Skeletal muscle satellite cell (primary cell): ENCODE data around the gene DENND11.

ENCODE experiments used
- H3K27me3 ChIP-seq: 2 replicates; pipeline ENCODE4 v1.7.0; 2013; ENCODE audit warnings: low read length; ENCODE audit not compliant: control insufficient read depth, insufficient read depth
- H3K36me3 ChIP-seq: 2 replicates; pipeline ENCODE4 v1.7.0; 2013; ENCODE audit warnings: mild to moderate bottlenecking, control low read depth, low read length; ENCODE audit not compliant: insufficient read depth
- H3K4me1 ChIP-seq: 2 replicates; pipeline ENCODE4 v1.7.0; 2013; ENCODE audit warnings: low read length; ENCODE audit not compliant: control insufficient read depth, insufficient read depth
- H3K4me2 ChIP-seq: 2 replicates; pipeline ENCODE4 v1.7.0; 2013; ENCODE audit warnings: mild to moderate bottlenecking, low read length
- H3K4me3 ChIP-seq: 2 replicates; pipeline ENCODE4 v1.7.0; 2013; ENCODE audit warnings: low read length
- H3K9ac ChIP-seq: 2 replicates; pipeline ENCODE4 v1.7.0; 2013; ENCODE audit warnings: mild to moderate bottlenecking, low read depth, low read length, moderate library complexity
- H3K9me3 ChIP-seq: replicated peaks from 2 replicates; pipeline ENCODE4 v1.7.0; 2013; ENCODE audit warnings: mild to moderate bottlenecking, control low read depth, low read length

The DENND11 gene

DNA sequence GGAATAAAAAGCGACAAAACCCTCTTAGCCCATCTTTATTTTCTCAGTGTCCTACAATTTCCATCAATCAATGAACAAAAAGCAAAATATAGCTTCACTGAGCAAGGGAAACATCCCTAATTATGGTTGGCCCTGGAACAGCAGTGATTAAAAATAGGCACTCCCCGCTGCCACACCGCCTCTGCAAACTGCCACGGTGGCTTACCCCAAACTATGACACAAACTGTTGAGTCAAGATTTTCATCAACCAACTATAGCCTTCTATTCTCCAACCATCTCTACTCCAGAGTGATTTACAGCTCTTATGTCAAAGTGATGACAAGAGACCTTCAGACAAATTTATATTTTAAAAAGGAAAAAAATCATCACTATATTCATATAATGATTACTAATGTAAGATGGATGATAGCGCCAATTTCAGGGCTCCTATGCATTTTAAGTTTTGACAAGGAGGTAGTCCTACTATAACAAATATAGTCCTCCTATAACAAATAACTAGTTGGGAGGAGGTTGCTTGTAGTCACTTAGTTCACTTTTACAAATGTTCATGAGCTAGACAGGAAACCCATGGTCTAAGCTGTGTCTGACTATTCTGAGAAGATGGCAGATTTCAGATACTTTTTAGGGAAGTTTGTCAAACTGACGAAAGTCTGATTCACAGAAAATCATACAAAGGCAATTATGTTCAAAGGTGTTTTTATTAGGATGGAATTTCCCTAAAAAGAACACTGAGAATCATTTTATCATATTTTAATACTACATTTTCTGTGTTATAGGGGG lies 26.3 kb downstream of the DENND11 start:
- no peak overlapping the region for H3K4me2 ChIP-seq
- no peaks in the 10 kb centered on the region for H3K9me3 ChIP-seq
- H3K27me3 ChIP-seq: no peaks in the 10 kb centered on the region
- H3K4me1 ChIP-seq: no peaks in the 10 kb centered on the region
- H3K4me3 ChIP-seq: no peak overlapping the region
- no peaks in the 10 kb centered on the region for H3K36me3 ChIP-seq
- no peak overlapping the region for H3K9ac ChIP-seq

DNA sequence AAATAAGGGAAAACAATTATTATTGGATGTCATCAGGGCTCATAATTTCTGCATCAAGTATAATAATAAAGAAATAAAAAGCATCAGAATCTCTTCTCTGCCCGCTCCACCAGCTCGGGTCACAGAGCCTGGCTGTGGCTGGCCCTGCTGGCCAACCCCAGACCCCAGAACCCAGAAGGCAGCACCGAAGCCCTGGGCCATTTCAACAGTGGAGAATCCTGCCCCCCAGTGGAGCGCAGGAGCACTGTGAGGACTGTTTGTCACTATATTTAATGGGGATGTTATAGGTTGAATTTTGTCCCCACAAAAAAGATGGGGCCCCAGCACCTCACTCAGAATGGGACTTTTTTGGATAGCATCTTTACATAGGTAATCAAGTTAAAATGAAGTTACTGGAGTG lies 27.3 kb downstream of the DENND11 start:
- no peaks in the 10 kb centered on the region for H3K4me1 ChIP-seq
- no peak overlapping the region for H3K4me2 ChIP-seq
- no peaks in the 10 kb centered on the region for H3K36me3 ChIP-seq
- no peak overlapping the region for H3K4me3 ChIP-seq
- H3K27me3 ChIP-seq: no peaks in the 10 kb centered on the region
- H3K9ac ChIP-seq: no peak overlapping the region
- no peaks in the 10 kb centered on the region for H3K9me3 ChIP-seq

DNA sequence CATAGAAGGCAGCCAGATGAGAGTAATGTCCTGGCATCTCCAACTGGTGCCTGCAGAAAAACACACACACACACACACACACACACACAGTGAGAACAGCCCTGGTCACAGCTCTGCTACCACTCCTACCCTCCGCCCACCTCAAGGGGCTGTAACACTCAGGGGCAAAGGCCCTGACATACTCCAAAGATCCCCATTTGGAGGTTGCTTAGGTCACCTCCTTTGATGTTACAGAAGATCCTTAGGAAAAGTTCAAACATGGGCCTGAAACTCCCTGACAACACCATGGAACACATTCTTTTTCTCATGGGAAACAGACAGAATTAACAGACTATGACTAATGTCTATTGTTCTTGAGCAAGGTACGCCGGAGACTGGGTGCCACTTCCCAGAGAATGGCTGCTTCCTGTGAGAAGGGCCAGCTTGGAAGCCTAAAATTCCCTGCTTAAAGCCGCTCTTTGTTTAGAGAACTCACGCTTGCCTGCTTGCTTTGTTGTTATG lies 27.7 kb downstream of the DENND11 start:
- no peaks in the 10 kb centered on the region for H3K27me3 ChIP-seq
- no peak overlapping the region for H3K4me2 ChIP-seq
- H3K4me1 ChIP-seq: no peaks in the 10 kb centered on the region
- H3K9me3 ChIP-seq: no peaks in the 10 kb centered on the region
- no peak overlapping the region for H3K4me3 ChIP-seq
- H3K9ac ChIP-seq: no peak overlapping the region
- no peaks in the 10 kb centered on the region for H3K36me3 ChIP-seq

DNA sequence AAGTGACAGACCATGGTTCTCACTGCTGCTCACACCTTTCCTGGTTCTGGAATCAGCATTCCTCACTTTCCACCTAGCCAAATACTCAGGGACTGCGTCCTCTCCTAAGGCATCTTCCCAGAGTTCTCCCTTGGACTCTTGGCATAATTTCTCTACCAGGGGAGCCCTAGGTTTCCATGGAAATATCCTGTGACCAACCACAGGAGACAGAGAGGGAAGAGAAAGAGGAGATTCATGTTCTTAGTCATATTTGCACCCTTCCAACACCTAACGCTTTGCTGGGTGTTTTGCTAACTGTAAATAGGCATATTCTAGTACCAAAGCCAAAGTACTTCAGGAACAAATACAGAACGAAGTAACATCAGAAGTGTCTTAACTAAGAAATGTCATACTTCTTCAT lies 28.6 kb downstream of the DENND11 start:
- Histone ChIP-seq H3K4me1 (no peaks in the 10 kb centered on the region), H3K9ac (no peak overlapping the region), H3K4me2 (no peak overlapping the region), H3K9me3 (no peaks in the 10 kb centered on the region), H3K36me3 (no peaks in the 10 kb centered on the region), H3K4me3 (no peak overlapping the region), H3K27me3 (no peaks in the 10 kb centered on the region)

DNA sequence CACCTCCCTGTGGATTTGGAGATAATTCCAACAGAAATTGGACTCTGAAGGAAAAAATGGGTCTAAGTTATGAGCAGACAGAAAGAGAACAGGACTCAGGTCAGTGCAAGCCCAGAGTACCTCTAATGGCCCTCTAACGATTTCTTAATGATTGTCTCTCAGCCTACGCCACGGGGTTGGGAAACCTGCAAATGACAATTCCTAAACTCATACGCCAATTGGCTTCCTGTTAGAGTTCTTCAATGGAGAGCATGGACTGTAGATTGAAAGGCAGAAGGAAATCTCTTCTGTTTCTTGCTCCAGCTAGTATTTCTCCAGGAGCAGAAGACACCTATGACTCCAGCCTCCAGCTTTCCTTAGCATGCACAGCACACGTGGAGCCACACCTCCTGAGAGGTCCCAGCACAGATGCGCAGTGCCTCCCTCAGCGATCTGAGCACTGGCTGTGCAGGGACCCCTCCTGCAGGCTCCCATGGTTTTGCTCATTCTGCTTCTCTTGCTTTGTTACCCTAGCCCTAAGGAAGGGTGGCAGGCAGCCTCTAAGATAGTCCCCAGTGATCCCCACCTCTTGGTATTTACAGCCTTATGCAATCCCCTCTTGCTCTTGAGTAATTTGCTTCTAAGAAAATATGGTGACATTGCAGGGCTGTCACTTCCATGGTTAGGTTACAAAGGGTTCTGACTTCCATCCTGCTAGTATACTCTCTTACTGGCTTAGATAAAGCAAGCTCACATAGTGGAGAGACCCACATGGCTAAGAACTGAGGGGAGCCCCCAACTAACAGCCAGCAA lies 30.1 kb downstream of the DENND11 start:
- Histone ChIP-seq H3K9ac (no peak overlapping the region), H3K36me3 (no peaks in the 10 kb centered on the region), H3K4me3 (no peak overlapping the region), H3K9me3 (no peaks in the 10 kb centered on the region), H3K27me3 (no peaks in the 10 kb centered on the region), H3K4me1 (no peaks in the 10 kb centered on the region), H3K4me2 (no peak overlapping the region)

DNA sequence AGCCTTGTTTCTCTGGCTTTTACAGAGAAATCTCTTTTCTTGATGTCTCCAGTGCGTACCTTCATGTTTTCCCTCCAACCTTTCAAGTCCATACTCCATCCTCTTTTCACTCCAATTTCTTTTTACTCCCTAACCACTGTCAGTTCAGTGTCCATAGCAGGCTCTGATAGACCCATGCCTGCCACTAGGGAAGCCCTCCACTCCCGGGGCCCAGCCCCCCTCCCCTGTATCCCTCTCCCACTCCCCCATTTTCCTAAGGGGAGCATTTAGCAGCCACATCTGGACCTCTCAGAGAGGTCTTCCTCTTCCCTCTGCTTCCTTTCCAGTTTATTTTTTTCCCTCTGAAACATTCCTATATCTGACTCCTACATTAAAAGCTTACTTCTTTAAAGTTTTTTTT lies 33.1 kb downstream of the DENND11 start:
- no peaks in the 10 kb centered on the region for H3K36me3 ChIP-seq
- H3K4me1 ChIP-seq: no peaks in the 10 kb centered on the region
- no peak overlapping the region for H3K4me2 ChIP-seq
- no peak overlapping the region for H3K9ac ChIP-seq
- no peak overlapping the region for H3K4me3 ChIP-seq
- no peaks in the 10 kb centered on the region for H3K9me3 ChIP-seq
- H3K27me3 ChIP-seq: no peaks in the 10 kb centered on the region

DNA sequence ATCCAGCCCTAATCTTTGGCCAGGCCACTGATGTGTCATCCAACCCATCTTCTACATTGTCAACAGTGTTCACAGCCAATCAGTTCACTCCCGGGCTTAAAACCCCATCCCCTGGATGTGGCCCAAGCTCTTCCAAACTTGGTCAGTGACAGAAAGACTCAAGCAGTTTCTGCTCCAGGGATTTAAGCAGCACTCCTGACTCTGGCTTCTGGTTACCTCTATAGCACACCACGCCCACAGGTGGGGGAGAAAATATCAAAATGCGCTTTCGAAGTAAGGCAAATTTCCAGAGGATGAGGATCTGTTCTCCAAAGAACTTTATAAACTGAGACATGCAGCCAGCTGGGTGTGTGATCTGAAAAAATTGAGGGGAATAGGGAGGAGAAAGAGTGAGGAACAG lies 35.9 kb downstream of the DENND11 start:
- no peaks in the 10 kb centered on the region for H3K36me3 ChIP-seq
- H3K4me3 ChIP-seq: no peak overlapping the region
- no peak overlapping the region for H3K4me2 ChIP-seq
- no peaks in the 10 kb centered on the region for H3K27me3 ChIP-seq
- H3K4me1 ChIP-seq: no peaks in the 10 kb centered on the region
- no peak overlapping the region for H3K9ac ChIP-seq
- no peaks in the 10 kb centered on the region for H3K9me3 ChIP-seq

DNA sequence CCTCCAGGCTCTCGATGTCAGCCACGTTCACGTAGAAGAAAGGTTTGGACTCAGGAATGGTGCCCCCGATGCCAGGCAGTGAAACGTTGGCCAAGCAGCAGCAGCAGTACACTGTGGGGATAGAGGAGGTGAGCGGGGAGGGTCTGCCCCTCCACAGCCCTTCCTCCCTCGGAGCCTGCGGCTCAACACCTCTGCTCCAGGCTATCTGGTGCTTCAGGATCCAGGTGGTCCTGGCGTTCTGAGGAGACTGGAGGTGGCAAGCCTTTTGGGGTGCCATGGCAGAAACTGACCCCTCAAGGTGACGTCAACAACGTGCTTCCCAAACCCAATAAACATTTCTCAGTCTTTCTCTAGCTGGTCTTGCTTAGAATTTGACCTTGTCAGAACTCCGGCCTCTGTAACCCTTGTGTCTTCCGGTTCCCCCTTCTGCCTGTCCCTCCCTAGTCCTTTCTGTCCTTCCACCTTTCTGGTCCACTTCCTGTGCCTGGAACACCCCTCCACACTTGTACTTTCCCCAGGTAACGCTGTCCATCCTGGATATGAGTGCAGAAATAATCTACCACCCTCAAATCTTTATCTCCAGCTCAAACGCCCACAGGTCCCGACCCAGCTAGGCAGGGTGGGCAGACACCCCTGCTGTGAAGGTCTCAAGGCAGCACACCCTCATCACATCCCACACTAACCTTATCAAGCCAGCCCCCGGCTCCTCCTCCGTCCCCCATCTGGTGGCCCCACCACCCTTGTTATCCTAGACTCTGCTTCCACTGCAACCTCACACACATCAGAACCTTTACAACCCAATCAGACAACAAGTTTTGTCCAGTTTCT lies 36.5 kb downstream of the DENND11 start:
- Histone ChIP-seq H3K4me1 (no peaks in the 10 kb centered on the region), H3K9ac (no peak overlapping the region), H3K9me3 (no peaks in the 10 kb centered on the region), H3K36me3 (no peaks in the 10 kb centered on the region), H3K4me2 (no peak overlapping the region), H3K4me3 (no peak overlapping the region), H3K27me3 (no peaks in the 10 kb centered on the region)

DNA sequence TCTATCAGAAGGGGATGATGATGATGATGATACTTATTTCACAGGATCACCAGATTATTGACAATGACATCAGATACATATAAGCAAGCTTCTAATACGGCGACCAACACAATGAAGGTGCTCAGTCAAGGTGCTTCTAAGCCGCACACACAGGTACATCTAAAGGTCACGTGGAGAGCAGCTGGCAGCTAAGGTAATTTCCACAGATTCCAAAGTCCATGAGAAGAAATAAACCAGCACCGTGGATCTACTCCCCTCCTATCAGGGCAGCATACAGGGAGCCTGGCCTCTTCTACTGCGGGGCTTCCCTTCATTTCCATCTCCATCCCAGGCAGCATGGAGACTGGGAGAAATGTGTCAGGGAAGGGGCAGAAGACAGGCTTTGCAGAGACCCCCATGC lies 37.5 kb downstream of the DENND11 start:
- Histone ChIP-seq H3K36me3 (peaks cover 7% of the 10 kb centered on the region), H3K9ac (no peak overlapping the region), H3K9me3 (no peaks in the 10 kb centered on the region), H3K4me3 (no peak overlapping the region), H3K4me1 (no peaks in the 10 kb centered on the region), H3K4me2 (no peak overlapping the region), H3K27me3 (no peaks in the 10 kb centered on the region)

DNA sequence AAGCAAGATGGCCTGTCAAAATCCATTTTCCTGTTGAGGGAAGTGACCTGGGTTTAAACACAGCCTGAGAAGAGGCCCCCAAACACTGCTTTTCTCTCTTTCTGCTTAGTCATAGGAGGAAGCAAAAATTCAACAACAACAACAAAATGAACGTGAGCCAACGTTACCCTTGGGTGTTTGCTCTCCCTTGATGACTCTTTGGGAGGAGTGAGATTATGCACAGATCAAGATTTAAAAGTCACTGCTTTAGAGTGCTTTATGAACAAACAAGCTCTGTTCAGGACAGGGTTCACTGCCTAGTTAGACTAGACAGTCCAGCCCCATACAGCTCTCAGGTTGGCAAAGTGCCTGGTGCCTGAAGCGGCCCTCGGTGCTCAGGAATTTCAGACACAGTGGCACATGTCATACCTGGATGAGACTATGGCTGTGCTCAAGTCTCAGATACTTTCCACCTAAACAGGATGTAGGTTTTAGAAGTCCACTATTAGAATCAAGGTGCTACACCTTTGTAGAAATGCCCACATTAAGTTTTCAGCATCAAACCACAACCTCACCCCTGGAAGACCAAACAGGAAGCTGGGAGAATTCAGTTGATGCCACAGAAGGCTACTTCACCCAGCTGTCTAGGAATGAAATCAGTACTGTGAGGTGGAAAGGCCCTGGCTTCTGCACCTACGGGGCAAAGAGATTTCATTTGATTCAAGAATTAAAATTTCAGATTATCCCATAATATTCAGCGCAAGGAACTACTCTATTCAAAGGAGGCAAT lies 38.7 kb downstream of the DENND11 start:
- no peak overlapping the region for H3K4me3 ChIP-seq
- H3K9me3 ChIP-seq: no peaks in the 10 kb centered on the region
- H3K27me3 ChIP-seq: no peaks in the 10 kb centered on the region
- no peak overlapping the region for H3K4me2 ChIP-seq
- peaks cover 13% of the 10 kb centered on the region for H3K36me3 ChIP-seq
- H3K9ac ChIP-seq: no peak overlapping the region
- H3K4me1 ChIP-seq: no peaks in the 10 kb centered on the region

DNA sequence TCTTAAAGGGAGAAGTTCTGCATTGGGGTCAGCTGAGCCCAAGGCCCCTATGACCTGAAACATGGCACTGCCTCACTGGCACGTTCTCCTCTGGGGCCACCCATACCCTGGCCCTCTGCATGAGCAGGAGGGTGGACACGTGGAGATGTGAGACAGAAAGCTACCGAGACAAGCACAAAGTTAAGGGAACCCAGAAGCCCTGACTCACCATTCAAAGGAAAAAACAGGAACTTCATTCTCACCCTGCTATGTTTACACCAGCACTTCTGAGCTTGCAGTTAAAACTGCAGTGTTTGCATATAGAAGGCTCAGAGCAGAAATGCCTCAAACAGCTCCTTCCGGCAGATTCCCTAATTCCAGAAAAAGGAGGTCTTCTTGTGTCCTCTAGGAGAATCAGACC lies 41.7 kb downstream of the DENND11 start:
- Histone ChIP-seq H3K4me3 (no peak overlapping the region), H3K36me3 (peaks cover 13% of the 10 kb centered on the region), H3K9ac (no peak overlapping the region), H3K9me3 (no peaks in the 10 kb centered on the region), H3K27me3 (no peaks in the 10 kb centered on the region), H3K4me1 (no peaks in the 10 kb centered on the region), H3K4me2 (no peak overlapping the region)
